Tibial nerve (tissue), 4 donors: ENCODE data around the gene ST6GALNAC4.

Source experiments
- CTCF ChIP-seq, 5 experiments: fragments of 200-600 bp in 3 of 5; fragments of 450-650 bp in 2 of 5; sonication (generic) in 3 of 5; IDR thresholded peaks; one replicate each; pipeline ENCODE4 v1.5.1; 2016 to 2019; ENCODE audit warnings: antibody characterized with exemption in 5 of 5, mild to moderate bottlenecking in 3 of 5, moderate library complexity in 2 of 5
- EP300 ChIP-seq, 2 donors: sonication (generic); formaldehyde crosslinking; IDR thresholded peaks; one replicate each; pipeline ENCODE4 v1.6.1; 2017; ENCODE audit warnings: antibody characterized with exemption in 2 of 2, mild to moderate bottlenecking in 1 of 2
- POLR2A ChIP-seq, 2 donors: fragments of 450-650 bp; IDR thresholded peaks; one replicate each; pipeline ENCODE4 v1.6.1; 2017; ENCODE audit warnings: antibody characterized with exemption in 2 of 2, mild to moderate bottlenecking in 2 of 2, moderate library complexity in 2 of 2

GRCh38 chr9:127875306-127875966, 41.4 kb downstream of the ST6GALNAC4 start:
- TF ChIP-seq POLR2A (IDR thresholded peaks at IDR 0.05) (no peak), CTCF (IDR thresholded peaks at IDR 0.05) (no peak), EP300 (IDR thresholded peaks at IDR 0.05) (no peak)
